Muscle layer of colon (tissue), 2 donors: Measurements from ENCODE around the gene RBFOX2.
"Not testable (repeated sequence)": the region's sequence is repeated elsewhere in the genome, so short reads cannot be mapped to it uniquely, and the experiment has no call there.

ENCODE experiments used
- H3K27ac ChIP-seq: one replicate; pipeline ENCODE4 v1.7.0; 2013; ENCODE audit warnings: low read depth, mild to moderate bottlenecking, low read length, moderate library complexity
- H3K27me3 ChIP-seq, 2 donors: one replicate each; pipeline ENCODE4 v1.7.0; 2013; ENCODE audit warnings: low read length in 2 of 2, mild to moderate bottlenecking in 2 of 2; ENCODE audit not compliant: insufficient read depth in 2 of 2, control insufficient read depth in 1 of 2
- H3K36me3 ChIP-seq: one replicate; pipeline ENCODE4 v1.7.0; 2013; ENCODE audit warnings: mild to moderate bottlenecking, low read length; ENCODE audit not compliant: insufficient read depth
- H3K4me1 ChIP-seq: one replicate; pipeline ENCODE4 v1.7.0; 2013; ENCODE audit warnings: mild to moderate bottlenecking, low read length; ENCODE audit not compliant: insufficient read depth
- H3K4me3 ChIP-seq, 2 donors: one replicate each; pipeline ENCODE4 v1.7.0; 2013; ENCODE audit warnings: low read length in 2 of 2, low read depth in 1 of 2, mild to moderate bottlenecking in 1 of 2, moderate library complexity in 1 of 2
- H3K9ac ChIP-seq: one replicate; pipeline ENCODE4 v1.7.0; 2013; ENCODE audit warnings: low read length
- H3K9me3 ChIP-seq: one replicate; pipeline ENCODE4 v1.7.0; 2013; ENCODE audit warnings: mild to moderate bottlenecking, low read length
- donor health status: abdominal sarcoma.
- donor health status: Adenocarcinoma of cecum.

Gene RBFOX2

GRCh38 chr22:35739076-35739930, 289.3 kb downstream of the RBFOX2 start:
- Histone ChIP-seq H3K27me3 (no peaks in the 10 kb centered on the region), H3K9ac (no peak overlapping the region), H3K9me3 (no peaks in the 10 kb centered on the region), H3K36me3 (peaks cover 44% of the 10 kb centered on the region), H3K27ac (no peak overlapping the region), H3K4me1 (no peaks in the 10 kb centered on the region), H3K4me3 (no peak overlapping the region)

DNA sequence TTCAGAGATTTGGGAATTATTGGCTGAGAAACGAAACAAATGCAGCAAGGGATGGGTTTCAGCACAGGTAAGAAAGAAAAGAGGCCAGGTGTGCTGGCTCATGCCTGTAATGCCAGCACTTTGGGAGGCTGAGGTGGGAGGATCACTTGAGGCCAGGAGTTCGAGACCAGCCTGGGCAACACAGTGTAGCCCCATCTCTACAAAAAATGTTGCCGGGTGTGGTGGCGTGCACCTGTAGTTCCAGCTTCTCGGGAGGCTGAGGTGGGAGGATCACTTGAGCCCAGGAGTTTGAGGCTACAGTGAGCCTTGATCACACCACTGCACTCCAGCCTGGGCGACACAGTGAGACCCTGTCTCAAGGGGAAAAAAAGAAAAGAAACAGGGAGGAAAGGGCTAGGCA, 290.7 kb downstream of the RBFOX2 start:
- not testable (repeated sequence) for H3K9ac ChIP-seq, H3K27ac ChIP-seq, H3K4me1 ChIP-seq, H3K27me3 ChIP-seq, H3K4me3 ChIP-seq, H3K9me3 ChIP-seq
- H3K36me3 ChIP-seq: peaks cover 29% of the 10 kb centered on the region

DNA sequence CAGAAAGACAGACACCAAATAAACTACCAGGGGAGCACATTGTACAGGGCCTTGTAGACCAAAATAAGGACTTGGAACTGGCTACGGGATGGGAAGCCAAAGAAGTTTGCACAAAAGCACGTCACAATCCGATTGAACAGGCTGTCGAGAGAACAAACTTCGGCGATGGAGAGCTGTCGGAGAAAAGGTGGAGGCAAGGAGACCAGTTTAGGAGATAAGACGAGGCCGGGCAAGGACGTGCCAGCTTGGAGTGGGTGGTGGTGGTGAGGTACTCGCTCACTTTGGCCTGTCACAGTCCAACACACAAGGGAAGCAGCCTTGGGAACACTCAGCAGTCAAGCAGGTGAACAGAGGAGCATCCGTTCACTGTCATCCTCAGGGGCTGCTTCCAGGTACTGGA, 291.9 kb downstream of the RBFOX2 start:
- Histone ChIP-seq H3K4me1 (peaks cover 8% of the 10 kb centered on the region), H3K9ac (no peak overlapping the region), H3K27me3 (no peaks in the 10 kb centered on the region), H3K27ac (no peak overlapping the region), H3K36me3 (peaks cover 18% of the 10 kb centered on the region), H3K4me3 (no peak overlapping the region), H3K9me3 (no peaks in the 10 kb centered on the region)

DNA sequence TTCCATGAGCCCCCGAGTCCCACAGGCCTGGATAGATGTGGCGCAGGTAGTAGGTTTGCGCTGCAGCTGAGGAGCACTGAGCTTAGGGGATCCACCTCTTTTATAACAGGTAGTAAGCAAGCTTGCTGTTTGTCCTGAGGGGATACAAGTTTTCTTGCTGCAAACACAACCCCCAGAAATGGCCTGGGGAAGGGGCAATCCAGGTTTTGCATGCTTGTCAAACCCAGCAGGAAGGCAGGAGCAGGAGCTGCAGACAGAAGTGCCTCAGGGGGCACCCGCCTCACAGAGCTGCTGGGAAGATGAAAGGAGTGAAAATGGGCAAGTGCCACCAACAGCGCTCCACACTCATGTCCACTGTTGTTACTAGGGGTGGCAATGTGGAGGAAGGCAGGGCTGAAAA, 292.5 kb downstream of the RBFOX2 start:
- H3K9me3 ChIP-seq: no peaks in the 10 kb centered on the region
- H3K27ac ChIP-seq: no peak overlapping the region
- no peak overlapping the region for H3K4me3 ChIP-seq
- H3K4me1 ChIP-seq: peaks cover 8% of the 10 kb centered on the region
- peaks cover 13% of the 10 kb centered on the region for H3K36me3 ChIP-seq
- H3K27me3 ChIP-seq: no peaks in the 10 kb centered on the region
- no peak overlapping the region for H3K9ac ChIP-seq

- Histone ChIP-seq H3K27ac (no peak overlapping the region), H3K36me3 (peaks cover 9% of the 10 kb centered on the region), H3K9ac (no peak overlapping the region), H3K9me3 (no peaks in the 10 kb centered on the region), H3K27me3 (no peaks in the 10 kb centered on the region), H3K4me1 (peaks cover 8% of the 10 kb centered on the region), H3K4me3 (no peak overlapping the region)
Measured at GRCh38 chr22:35735542-35735941, 293.1 kb downstream of the RBFOX2 start.

DNA sequence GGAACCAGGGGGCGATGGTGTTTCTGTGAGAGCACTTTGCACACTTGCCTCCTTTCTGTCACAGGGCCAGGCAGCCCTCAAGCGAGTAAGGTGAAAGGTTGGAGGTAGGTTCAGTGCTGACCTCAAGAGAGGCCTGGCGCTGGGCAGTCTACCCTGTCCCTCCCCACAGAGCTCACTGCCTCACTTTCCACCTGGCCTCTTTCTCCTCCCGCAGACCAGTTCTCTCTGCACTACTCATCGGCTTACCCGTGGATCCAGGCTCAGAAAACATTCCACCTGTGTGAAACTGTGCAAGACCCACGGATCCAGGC, 294.2 kb downstream of the RBFOX2 start:
- H3K27ac ChIP-seq: no peak overlapping the region
- no peaks in the 10 kb centered on the region for H3K9me3 ChIP-seq
- H3K4me3 ChIP-seq: no peak overlapping the region
- peaks cover 9% of the 10 kb centered on the region for H3K36me3 ChIP-seq
- no peak overlapping the region for H3K9ac ChIP-seq
- peaks cover 8% of the 10 kb centered on the region for H3K4me1 ChIP-seq
- H3K27me3 ChIP-seq: no peaks in the 10 kb centered on the region

DNA sequence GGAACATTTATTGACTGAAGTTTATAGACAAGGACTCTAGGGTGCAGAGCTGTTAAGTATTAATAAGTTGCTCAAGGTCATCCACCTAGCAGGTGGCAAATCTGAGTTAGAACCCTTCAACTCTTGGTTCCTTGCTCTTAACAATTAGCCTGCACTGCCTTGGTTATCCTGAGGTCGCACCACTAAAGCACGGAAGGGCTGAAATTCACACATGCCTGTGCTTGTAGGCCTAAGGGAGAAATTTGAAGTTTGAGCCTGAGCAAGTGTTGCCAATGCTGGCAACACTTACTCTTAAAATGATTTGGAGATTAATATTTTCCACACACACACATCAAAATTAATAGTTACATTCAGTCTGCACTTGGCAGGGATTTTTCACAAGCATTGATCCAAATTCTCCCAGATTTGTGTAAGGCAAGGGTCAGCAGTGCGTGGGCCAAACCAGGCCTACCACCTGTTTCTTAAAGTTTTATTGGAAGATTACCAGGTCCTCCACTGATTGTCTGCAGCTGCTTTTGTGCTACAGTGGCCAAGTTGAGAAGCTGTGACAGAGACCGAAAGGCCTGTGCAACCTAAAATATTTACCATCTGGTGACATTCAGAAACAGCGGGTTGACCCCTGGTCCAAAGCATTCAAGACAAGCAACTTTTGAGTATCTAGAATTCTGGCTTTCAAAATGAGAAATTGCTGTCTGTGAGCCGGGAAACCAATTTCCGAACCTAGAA, 294.7 kb downstream of the RBFOX2 start:
- no peaks in the 10 kb centered on the region for H3K27me3 ChIP-seq

GRCh38 chr22:35733036-35733435, 295.6 kb downstream of the RBFOX2 start:
- peaks cover 5% of the 10 kb centered on the region for H3K36me3 ChIP-seq
- no peak overlapping the region for H3K4me3 ChIP-seq
- peaks cover 8% of the 10 kb centered on the region for H3K4me1 ChIP-seq
- no peak overlapping the region for H3K27ac ChIP-seq
- H3K27me3 ChIP-seq: no peaks in the 10 kb centered on the region
- no peaks in the 10 kb centered on the region for H3K9me3 ChIP-seq
- no peak overlapping the region for H3K9ac ChIP-seq

More for the DNA sequence above, 294.7 kb downstream of the RBFOX2 start:
- Histone ChIP-seq H3K36me3 (peaks cover 9% of the 10 kb centered on the region), H3K4me3 (no peak overlapping the region), H3K27ac (no peak overlapping the region), H3K9me3 (no peaks in the 10 kb centered on the region), H3K4me1 (peaks cover 8% of the 10 kb centered on the region), H3K9ac (no peak overlapping the region)

- H3K36me3 ChIP-seq: peaks cover 5% of the 10 kb centered on the region
- no peak overlapping the region for H3K4me3 ChIP-seq
- peaks cover 8% of the 10 kb centered on the region for H3K4me1 ChIP-seq
- no peaks in the 10 kb centered on the region for H3K27me3 ChIP-seq
- no peaks in the 10 kb centered on the region for H3K9me3 ChIP-seq
- H3K27ac ChIP-seq: no peak overlapping the region
- no peak overlapping the region for H3K9ac ChIP-seq
Measured at GRCh38 chr22:35732116-35732515, 296.5 kb downstream of the RBFOX2 start.

- no peaks in the 10 kb centered on the region for H3K9me3 ChIP-seq
- H3K4me1 ChIP-seq: peaks cover 8% of the 10 kb centered on the region
- H3K4me3 ChIP-seq: no peak overlapping the region
- H3K27ac ChIP-seq: no peak overlapping the region
- no peaks in the 10 kb centered on the region for H3K36me3 ChIP-seq
- H3K27me3 ChIP-seq: no peaks in the 10 kb centered on the region
- H3K9ac ChIP-seq: no peak overlapping the region
Measured at GRCh38 chr22:35731321-35731720, 297.3 kb downstream of the RBFOX2 start.

DNA sequence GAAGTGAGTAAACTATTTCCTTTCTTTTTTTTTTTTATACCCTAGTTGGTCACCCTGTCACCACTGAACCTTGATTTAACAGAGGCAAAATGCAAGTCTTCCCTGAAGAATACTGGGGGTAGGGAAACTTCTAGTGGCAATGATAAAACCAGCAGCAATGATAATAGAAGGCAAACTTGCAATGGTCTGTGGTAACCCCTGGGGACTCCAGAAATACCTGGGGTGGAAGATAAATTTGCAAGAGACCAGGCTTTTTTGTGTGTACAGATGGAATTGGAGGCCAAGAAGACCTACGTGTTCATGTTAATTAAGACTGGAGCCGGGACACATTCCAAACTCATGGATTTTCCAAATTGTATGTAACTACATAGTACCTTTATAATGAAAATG, 299.3 kb downstream of the RBFOX2 start:
- no peak overlapping the region for H3K9ac ChIP-seq
- peaks cover 8% of the 10 kb centered on the region for H3K4me1 ChIP-seq
- no peaks in the 10 kb centered on the region for H3K36me3 ChIP-seq
- H3K27ac ChIP-seq: no peak overlapping the region
- H3K9me3 ChIP-seq: no peaks in the 10 kb centered on the region
- no peaks in the 10 kb centered on the region for H3K27me3 ChIP-seq
- no peak overlapping the region for H3K4me3 ChIP-seq
